Liver (tissue), 9 donors: ENCODE data around the gene MAPKBP1. TPM values are rescaled to one million over a fixed set of nuclear protein-coding genes. Genes with fewer than 3 reads are reported as not detected.

Source experiments
- DNase-seq: peaks from one replicate; pipeline ENCODE4 v3.0.0-alpha.2; 2017; ENCODE audit warnings: low spot score
- H3K27ac ChIP-seq, 2 donors: one replicate each; pipeline ENCODE4 v1.7.0; 2013; ENCODE audit warnings: inconsistent platforms in 2 of 2, low read length in 2 of 2, control low read depth in 1 of 2, low read depth in 1 of 2, mild to moderate bottlenecking in 1 of 2
- H3K27me3 ChIP-seq, 4 donors: one replicate each; pipeline versions ENCODE4 v1.6.1 to v1.7.0; 2013; ENCODE audit warnings: low read length in 3 of 4, inconsistent platforms in 1 of 4, mild to moderate bottlenecking in 1 of 4, moderate library complexity in 1 of 4; ENCODE audit not compliant: control insufficient read depth in 4 of 4, insufficient read depth in 4 of 4
- H3K36me3 ChIP-seq, 4 donors: one replicate each; pipeline versions ENCODE4 v1.6.1 to v1.7.0; 2013; ENCODE audit warnings: low read length in 3 of 4, mild to moderate bottlenecking in 3 of 4, low read depth in 1 of 4, moderate library complexity in 1 of 4; ENCODE audit not compliant: control insufficient read depth in 4 of 4, insufficient read depth in 3 of 4
- H3K4me1 ChIP-seq, 4 donors: one replicate each; pipeline versions ENCODE4 v1.6.1 to v1.7.0; 2013; ENCODE audit warnings: low read length in 3 of 4, mild to moderate bottlenecking in 3 of 4, moderate library complexity in 1 of 4; ENCODE audit not compliant: control insufficient read depth in 4 of 4, insufficient read depth in 4 of 4
- H3K4me3 ChIP-seq, 3 donors: one replicate each; pipeline versions ENCODE4 v1.6.1 to v1.7.0; 2013; ENCODE audit warnings: low read length in 3 of 3, control low read depth in 1 of 3, low read depth in 1 of 3, mild to moderate bottlenecking in 1 of 3
- H3K9ac ChIP-seq, 2 donors: one replicate each; pipeline ENCODE4 v1.7.0; 2013; ENCODE audit warnings: low read length in 2 of 2, mild to moderate bottlenecking in 2 of 2, moderate library complexity in 2 of 2, control low read depth in 1 of 2, low read depth in 1 of 2
- H3K9me3 ChIP-seq, 4 donors: one replicate each; pipeline versions ENCODE4 v1.6.1 to v1.7.0; 2013; ENCODE audit warnings: low read length in 3 of 4; ENCODE audit not compliant: control insufficient read depth in 4 of 4
- EGR1 ChIP-seq, 2 donors: IDR thresholded peaks; 2 replicates each; pipeline ENCODE4 v1.6.1; 2016 to 2018; ENCODE audit warnings: antibody characterized with exemption in 2 of 2, low read depth in 2 of 2
- FOXA1 ChIP-seq: IDR thresholded peaks from 2 replicates; pipeline ENCODE4 v1.6.1; 2016; ENCODE audit warnings: antibody characterized with exemption
- FOXA2 ChIP-seq: IDR thresholded peaks from 2 replicates; pipeline ENCODE4 v1.6.1; 2016; ENCODE audit warnings: antibody characterized with exemption
- GABPA ChIP-seq, 2 donors: IDR thresholded peaks in 1 of 2; conservative IDR thresholded peaks in 1 of 2; 2 replicates each; pipeline ENCODE4 v1.6.1; 2016; ENCODE audit warnings: antibody characterized with exemption in 2 of 2, mild to moderate bottlenecking in 1 of 2, moderate library complexity in 1 of 2
- HNF4A ChIP-seq, 2 donors: conservative IDR thresholded peaks; 2 replicates each; pipeline ENCODE4 v1.6.1; 2016; ENCODE audit warnings: antibody characterized with exemption in 2 of 2, mild to moderate bottlenecking in 2 of 2
- HNF4G ChIP-seq: IDR thresholded peaks from 2 replicates; pipeline ENCODE4 v1.6.1; 2016; ENCODE audit warnings: antibody characterized with exemption
- JUND ChIP-seq, 2 donors: IDR thresholded peaks; 2 replicates each; pipeline ENCODE4 v1.6.1; 2016; ENCODE audit warnings: antibody characterized with exemption in 2 of 2
- NR2F2 ChIP-seq: IDR thresholded peaks from 2 replicates; pipeline ENCODE4 v1.6.1; 2016; ENCODE audit warnings: antibody characterized with exemption
- RAD21 ChIP-seq, 2 donors: IDR thresholded peaks; 2 replicates each; pipeline ENCODE4 v1.6.1; 2016; ENCODE audit warnings: antibody characterized with exemption in 2 of 2, mild to moderate bottlenecking in 2 of 2
- RXRA ChIP-seq, 2 donors: IDR thresholded peaks; 2 replicates each; pipeline ENCODE4 v1.6.1; 2017 to 2018; ENCODE audit warnings: antibody characterized with exemption in 2 of 2, mild to moderate bottlenecking in 1 of 2
- SP1 ChIP-seq: IDR thresholded peaks from 2 replicates; pipeline ENCODE4 v1.6.1; 2018; ENCODE audit warnings: antibody characterized with exemption, mild to moderate bottlenecking
- TAF1 ChIP-seq: conservative IDR thresholded peaks from 2 replicates; pipeline ENCODE4 v1.6.1; 2016; ENCODE audit warnings: antibody characterized with exemption, mild to moderate bottlenecking
- YY1 ChIP-seq: IDR thresholded peaks from 2 replicates; pipeline ENCODE4 v1.6.1; 2016; ENCODE audit warnings: antibody characterized with exemption, mild to moderate bottlenecking
- WGBS: extraction: QIAGEN DNeasy Blood & Tissue Kit; methylation state at CpG from one replicate; pipeline ENCODE4 v1.1.7; 2013; 5-methylcytosine and 5-hydroxymethylcytosine counted together
- polyA plus RNA-seq, 2 donors: library from polyadenylated mRNA; stranded (reverse) in 1 of 2; unstranded in 1 of 2; fragments of 200-250 nt in 1 of 2; fragments of >200 nt in 1 of 2; fragmentation: Nextera tagmentation in 1 of 2; extraction: Ambion mirVana in 1 of 2; gene quantifications; one replicate each; pipeline versions ENCODE4 v1.2.1 to v1.2.3, GENCODE V29; 2013 to 2015
- total RNA-seq, 2 donors: library from RNA; depleted of rRNA; stranded (reverse); fragments of >200 nt; gene quantifications; one replicate each; pipeline ENCODE4 v1.2.3, GENCODE V29; 2014
- TF ChIP-seq, protein P1 (sequence below): IDR thresholded peaks from 2 replicates; pipeline ENCODE4 v1.6.1; 2016; ENCODE audit warnings: antibody characterized with exemption
- TF ChIP-seq, protein P2 (sequence below): IDR thresholded peaks from 2 replicates; pipeline ENCODE4 v1.6.1; 2016; ENCODE audit warnings: antibody characterized with exemption
- TF ChIP-seq, protein P3 (sequence below): IDR thresholded peaks from 2 replicates; pipeline ENCODE4 v1.6.1; 2016; ENCODE audit warnings: antibody characterized with exemption, mild to moderate bottlenecking
- TF ChIP-seq, protein P4 (sequence below): fragments of 150-350 bp; IDR thresholded peaks from 2 replicates; pipeline ENCODE4 v1.5.1; 2017; ENCODE audit warnings: improper control_type of control experiment, low read depth, low read length; ENCODE audit not compliant: missing input control
- TF ChIP-seq, protein P5 (sequence below): IDR thresholded peaks from 2 replicates; pipeline ENCODE4 v1.6.1; 2016; ENCODE audit warnings: antibody characterized with exemption
- donor health status: healthy.
- donor health status: healthy.
- donor health status: healthy.
- donor health status: healthy.
- donor health status: healthy.

The MAPKBP1 gene
- total and polyA plus RNA-seq, 4 donors: 0.89 to 10.3 (median 2.7) TPM

- 94% methylated on average over 12 of the region's 12 CpGs for WGBS
Observed at GRCh38 chr15:41844814-41845213, 70.5 kb downstream of the MAPKBP1 start.

GRCh38 chr15:41847206-41847605 is 72.9 kb downstream of the MAPKBP1 start:
- WGBS: 96% methylated on average over 14 of the region's 14 CpGs
- peaks cover 8 to 47% (median 23%) of the 10 kb centered on the region in 4 donors for H3K36me3 ChIP-seq
- TF ChIP-seq, protein P1, sequence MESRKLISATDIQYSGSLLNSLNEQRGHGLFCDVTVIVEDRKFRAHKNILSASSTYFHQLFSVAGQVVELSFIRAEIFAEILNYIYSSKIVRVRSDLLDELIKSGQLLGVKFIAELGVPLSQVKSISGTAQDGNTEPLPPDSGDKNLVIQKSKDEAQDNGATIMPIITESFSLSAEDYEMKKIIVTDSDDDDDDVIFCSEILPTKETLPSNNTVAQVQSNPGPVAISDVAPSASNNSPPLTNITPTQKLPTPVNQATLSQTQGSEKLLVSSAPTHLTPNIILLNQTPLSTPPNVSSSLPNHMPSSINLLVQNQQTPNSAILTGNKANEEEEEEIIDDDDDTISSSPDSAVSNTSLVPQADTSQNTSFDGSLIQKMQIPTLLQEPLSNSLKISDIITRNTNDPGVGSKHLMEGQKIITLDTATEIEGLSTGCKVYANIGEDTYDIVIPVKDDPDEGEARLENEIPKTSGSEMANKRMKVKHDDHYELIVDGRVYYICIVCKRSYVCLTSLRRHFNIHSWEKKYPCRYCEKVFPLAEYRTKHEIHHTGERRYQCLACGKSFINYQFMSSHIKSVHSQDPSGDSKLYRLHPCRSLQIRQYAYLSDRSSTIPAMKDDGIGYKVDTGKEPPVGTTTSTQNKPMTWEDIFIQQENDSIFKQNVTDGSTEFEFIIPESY: no peak
- TF ChIP-seq RXRA (IDR thresholded peaks at IDR 0.05): no peak
- no peak for TF ChIP-seq TAF1
- TF ChIP-seq, protein P2, sequence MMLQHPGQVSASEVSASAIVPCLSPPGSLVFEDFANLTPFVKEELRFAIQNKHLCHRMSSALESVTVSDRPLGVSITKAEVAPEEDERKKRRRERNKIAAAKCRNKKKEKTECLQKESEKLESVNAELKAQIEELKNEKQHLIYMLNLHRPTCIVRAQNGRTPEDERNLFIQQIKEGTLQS: no peak
- TF ChIP-seq, protein P3, sequence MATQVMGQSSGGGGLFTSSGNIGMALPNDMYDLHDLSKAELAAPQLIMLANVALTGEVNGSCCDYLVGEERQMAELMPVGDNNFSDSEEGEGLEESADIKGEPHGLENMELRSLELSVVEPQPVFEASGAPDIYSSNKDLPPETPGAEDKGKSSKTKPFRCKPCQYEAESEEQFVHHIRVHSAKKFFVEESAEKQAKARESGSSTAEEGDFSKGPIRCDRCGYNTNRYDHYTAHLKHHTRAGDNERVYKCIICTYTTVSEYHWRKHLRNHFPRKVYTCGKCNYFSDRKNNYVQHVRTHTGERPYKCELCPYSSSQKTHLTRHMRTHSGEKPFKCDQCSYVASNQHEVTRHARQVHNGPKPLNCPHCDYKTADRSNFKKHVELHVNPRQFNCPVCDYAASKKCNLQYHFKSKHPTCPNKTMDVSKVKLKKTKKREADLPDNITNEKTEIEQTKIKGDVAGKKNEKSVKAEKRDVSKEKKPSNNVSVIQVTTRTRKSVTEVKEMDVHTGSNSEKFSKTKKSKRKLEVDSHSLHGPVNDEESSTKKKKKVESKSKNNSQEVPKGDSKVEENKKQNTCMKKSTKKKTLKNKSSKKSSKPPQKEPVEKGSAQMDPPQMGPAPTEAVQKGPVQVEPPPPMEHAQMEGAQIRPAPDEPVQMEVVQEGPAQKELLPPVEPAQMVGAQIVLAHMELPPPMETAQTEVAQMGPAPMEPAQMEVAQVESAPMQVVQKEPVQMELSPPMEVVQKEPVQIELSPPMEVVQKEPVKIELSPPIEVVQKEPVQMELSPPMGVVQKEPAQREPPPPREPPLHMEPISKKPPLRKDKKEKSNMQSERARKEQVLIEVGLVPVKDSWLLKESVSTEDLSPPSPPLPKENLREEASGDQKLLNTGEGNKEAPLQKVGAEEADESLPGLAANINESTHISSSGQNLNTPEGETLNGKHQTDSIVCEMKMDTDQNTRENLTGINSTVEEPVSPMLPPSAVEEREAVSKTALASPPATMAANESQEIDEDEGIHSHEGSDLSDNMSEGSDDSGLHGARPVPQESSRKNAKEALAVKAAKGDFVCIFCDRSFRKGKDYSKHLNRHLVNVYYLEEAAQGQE: no peak
- TF ChIP-seq EGR1 (IDR thresholded peaks at IDR 0.05; ENCODE audit: low read depth in 2 of 2): no peak
- no peak for TF ChIP-seq NR2F2
- no peak for TF ChIP-seq YY1
- no peak for TF ChIP-seq RAD21 (IDR thresholded peaks at IDR 0.05)
- no peak for TF ChIP-seq GABPA (IDR thresholded peaks at IDR 0.05 in 1 of 2, conservative IDR thresholded peaks at IDR 0.05 in 1 of 2)
- TF ChIP-seq FOXA2: no peak
- no peak for TF ChIP-seq HNF4G
- no peak for TF ChIP-seq JUND (IDR thresholded peaks at IDR 0.05)
- no peak for TF ChIP-seq FOXA1
- TF ChIP-seq SP1: no peak
- no peak for TF ChIP-seq HNF4A (conservative IDR thresholded peaks at IDR 0.05)
- TF ChIP-seq, protein P4, sequence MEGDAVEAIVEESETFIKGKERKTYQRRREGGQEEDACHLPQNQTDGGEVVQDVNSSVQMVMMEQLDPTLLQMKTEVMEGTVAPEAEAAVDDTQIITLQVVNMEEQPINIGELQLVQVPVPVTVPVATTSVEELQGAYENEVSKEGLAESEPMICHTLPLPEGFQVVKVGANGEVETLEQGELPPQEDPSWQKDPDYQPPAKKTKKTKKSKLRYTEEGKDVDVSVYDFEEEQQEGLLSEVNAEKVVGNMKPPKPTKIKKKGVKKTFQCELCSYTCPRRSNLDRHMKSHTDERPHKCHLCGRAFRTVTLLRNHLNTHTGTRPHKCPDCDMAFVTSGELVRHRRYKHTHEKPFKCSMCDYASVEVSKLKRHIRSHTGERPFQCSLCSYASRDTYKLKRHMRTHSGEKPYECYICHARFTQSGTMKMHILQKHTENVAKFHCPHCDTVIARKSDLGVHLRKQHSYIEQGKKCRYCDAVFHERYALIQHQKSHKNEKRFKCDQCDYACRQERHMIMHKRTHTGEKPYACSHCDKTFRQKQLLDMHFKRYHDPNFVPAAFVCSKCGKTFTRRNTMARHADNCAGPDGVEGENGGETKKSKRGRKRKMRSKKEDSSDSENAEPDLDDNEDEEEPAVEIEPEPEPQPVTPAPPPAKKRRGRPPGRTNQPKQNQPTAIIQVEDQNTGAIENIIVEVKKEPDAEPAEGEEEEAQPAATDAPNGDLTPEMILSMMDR: no peak

More at GRCh38 chr15:41844814-41845213, 70.5 kb downstream of the MAPKBP1 start:
- Histone ChIP-seq H3K9me3 (no peaks in the 10 kb centered on the region), H3K27ac (no peak overlapping the region), H3K27me3 (no peaks in the 10 kb centered on the region), H3K4me3 (no peak overlapping the region), H3K9ac (no peak overlapping the region), H3K36me3 (peaks cover 8 to 52% (median 28%) of the 10 kb centered on the region in 4 donors), H3K4me1 (no peaks in the 10 kb centered on the region)
- TF ChIP-seq, protein P4: no peak
- no peak for TF ChIP-seq HNF4A (conservative IDR thresholded peaks at IDR 0.05)
- no peak for TF ChIP-seq EGR1 (IDR thresholded peaks at IDR 0.05; ENCODE audit: low read depth in 2 of 2)
- no peak for TF ChIP-seq FOXA2
- no peak for TF ChIP-seq RXRA (IDR thresholded peaks at IDR 0.05)
- no peak for TF ChIP-seq SP1
- no peak for TF ChIP-seq GABPA (IDR thresholded peaks at IDR 0.05 in 1 of 2, conservative IDR thresholded peaks at IDR 0.05 in 1 of 2)
- TF ChIP-seq JUND (IDR thresholded peaks at IDR 0.05): no peak
- TF ChIP-seq FOXA1: no peak
- TF ChIP-seq, protein P5, sequence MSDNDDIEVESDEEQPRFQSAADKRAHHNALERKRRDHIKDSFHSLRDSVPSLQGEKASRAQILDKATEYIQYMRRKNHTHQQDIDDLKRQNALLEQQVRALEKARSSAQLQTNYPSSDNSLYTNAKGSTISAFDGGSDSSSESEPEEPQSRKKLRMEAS: no peak
- DNase-seq: no peak

More at GRCh38 chr15:41847206-41847605, 72.9 kb downstream of the MAPKBP1 start:
- no peak for DNase-seq
- Histone ChIP-seq H3K9me3 (no peaks in the 10 kb centered on the region), H3K27ac (no peak overlapping the region), H3K4me3 (no peak overlapping the region), H3K27me3 (no peaks in the 10 kb centered on the region), H3K4me1 (no peaks in the 10 kb centered on the region), H3K9ac (no peak overlapping the region)
